Choroid plexus epithelial cell (primary cell): ENCODE results near the gene ADAMTS17.

Source experiments
- DNase-seq: peaks from one replicate; pipeline ENCODE4 v3.0.0-alpha.2; 2010; ENCODE audit warnings: low read depth
- H3K4me3 ChIP-seq: 2 replicates; pipeline ENCODE4 v1.5.1; 2011; ENCODE audit warnings: low read depth, mild to moderate bottlenecking, control low read depth, low read length, moderate library complexity
- TF ChIP-seq, protein P1 (sequence below): conservative IDR thresholded peaks from 2 replicates; pipeline ENCODE4 v1.5.1; 2011; ENCODE audit warnings: low read depth, mild to moderate bottlenecking, control low read depth, inconsistent platforms, low read length, moderate library complexity

ADAMTS17 gene

DNA sequence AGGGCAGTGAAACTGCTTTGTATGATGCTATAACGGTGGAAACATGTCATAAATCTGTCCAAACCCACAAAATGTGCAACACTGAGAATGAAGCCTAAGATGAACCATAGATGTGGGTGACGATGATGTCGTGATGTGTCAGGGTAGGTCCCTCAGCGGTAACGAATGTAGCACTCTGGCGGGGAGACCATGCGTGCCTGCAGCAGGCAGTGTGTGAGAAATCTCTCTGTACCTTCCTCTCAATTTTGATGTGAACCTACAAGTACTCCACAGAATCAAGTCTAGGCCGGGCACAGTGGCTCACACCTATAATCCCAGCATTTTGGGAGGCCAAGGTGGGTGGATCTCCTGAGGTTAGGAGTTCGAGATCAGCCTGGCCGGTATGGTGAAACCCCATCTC is 340.4 kb downstream of the ADAMTS17 start:
- no peak overlapping the region for H3K4me3 ChIP-seq
- no peak for DNase-seq

DNA sequence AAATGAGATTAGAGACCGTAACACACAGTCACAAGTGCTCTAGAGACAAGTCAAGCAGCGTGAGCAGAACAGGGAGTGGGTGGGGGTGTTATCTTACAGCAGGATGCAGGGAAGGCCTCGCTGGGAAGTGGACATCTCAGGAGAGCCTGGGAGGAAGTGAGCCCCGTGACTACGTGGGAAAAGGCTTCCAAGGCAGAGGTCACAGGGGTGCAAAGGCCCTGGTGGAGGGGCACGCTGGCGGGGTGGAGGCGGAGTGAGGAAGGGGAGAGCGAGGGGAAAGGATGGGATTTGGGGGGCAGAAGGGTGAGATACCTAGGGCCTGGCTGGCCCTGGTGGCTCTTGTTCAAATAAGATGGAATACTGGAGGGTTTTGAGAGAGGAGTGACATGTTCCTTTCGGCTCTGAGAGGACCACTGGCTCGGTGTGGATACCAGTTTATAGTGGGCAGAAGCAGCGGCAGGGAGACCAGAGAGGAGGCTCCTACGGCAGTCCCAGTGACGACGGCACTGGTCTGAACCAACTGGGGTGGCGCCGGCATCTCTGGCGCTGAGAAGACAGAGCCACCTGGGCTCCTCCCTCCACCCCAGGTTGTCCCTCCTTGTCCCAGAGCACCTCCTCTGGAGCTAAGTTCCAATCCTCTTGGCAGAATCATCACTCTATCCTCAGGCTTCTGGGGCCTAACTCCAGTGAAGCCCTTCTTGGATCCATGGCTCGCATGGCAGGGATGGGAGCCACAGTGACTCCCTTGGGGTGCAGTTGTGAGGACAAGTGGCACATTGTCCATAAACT is 342.3 kb downstream of the ADAMTS17 start:
- TF ChIP-seq, protein P1, sequence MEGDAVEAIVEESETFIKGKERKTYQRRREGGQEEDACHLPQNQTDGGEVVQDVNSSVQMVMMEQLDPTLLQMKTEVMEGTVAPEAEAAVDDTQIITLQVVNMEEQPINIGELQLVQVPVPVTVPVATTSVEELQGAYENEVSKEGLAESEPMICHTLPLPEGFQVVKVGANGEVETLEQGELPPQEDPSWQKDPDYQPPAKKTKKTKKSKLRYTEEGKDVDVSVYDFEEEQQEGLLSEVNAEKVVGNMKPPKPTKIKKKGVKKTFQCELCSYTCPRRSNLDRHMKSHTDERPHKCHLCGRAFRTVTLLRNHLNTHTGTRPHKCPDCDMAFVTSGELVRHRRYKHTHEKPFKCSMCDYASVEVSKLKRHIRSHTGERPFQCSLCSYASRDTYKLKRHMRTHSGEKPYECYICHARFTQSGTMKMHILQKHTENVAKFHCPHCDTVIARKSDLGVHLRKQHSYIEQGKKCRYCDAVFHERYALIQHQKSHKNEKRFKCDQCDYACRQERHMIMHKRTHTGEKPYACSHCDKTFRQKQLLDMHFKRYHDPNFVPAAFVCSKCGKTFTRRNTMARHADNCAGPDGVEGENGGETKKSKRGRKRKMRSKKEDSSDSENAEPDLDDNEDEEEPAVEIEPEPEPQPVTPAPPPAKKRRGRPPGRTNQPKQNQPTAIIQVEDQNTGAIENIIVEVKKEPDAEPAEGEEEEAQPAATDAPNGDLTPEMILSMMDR: no peak
- no peak overlapping the region for H3K4me3 ChIP-seq
- DNase-seq: no peak

More for the DNA sequence above, 340.4 kb downstream of the ADAMTS17 start:
- TF ChIP-seq, protein P1: no peak

DNA sequence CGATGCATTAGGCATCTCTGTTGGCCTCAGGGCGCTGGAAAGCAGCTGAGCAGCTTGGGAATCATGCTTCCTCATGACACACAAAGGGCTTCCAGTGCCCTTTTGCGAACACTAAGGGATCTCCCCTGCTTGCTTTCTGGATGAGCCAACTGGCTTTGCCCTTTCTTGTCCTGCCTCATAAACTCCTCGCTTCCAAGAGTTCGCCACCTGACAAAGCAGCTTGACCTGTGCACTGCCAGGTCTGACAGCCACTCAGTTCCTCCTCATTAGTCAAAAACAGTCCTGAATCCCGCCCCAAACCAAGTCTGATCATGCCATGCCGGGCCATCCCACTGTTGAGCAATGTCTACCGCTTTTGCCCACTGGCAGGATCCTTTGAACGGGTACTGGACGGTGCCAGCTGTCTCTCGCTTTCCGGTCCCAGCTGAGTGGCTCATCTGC is 343.1 kb downstream of the ADAMTS17 start:
- TF ChIP-seq, protein P1: no peak
- no peak for DNase-seq
- no peak overlapping the region for H3K4me3 ChIP-seq

GRCh38 chr15:99997112-99997651 is 344.6 kb downstream of the ADAMTS17 start:
- H3K4me3 ChIP-seq: no peak overlapping the region
- DNase-seq: no peak
- TF ChIP-seq, protein P1: no peak

GRCh38 chr15:99996660-99997059 is 345.1 kb downstream of the ADAMTS17 start:
- TF ChIP-seq, protein P1: no peak
- DNase-seq: no peak
- no peak overlapping the region for H3K4me3 ChIP-seq

- TF ChIP-seq, protein P1: no peak
- no peak overlapping the region for H3K4me3 ChIP-seq
- no peak for DNase-seq
Measured at GRCh38 chr15:99995543-99995942, 346.2 kb downstream of the ADAMTS17 start.

DNA sequence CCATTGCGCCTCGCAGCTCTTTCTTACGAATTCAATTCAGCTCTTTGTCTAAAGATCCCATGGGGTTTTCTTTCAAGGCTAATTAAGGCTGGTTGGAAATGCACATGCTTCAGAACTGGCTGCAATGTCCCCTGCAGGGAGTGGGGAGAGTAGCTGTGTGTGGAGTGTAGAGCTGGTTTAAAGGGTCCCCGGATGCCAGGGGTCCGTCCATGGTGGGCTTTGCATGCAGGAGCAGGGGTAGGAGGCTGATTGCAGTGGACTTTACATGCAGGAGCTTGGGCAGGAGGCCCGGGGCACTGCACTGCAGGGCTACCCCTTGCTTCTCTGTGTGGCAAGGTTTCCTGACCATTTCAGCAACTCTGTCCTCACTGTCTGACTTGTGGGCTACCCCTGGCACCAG is 346.9 kb downstream of the ADAMTS17 start:
- no peak overlapping the region for H3K4me3 ChIP-seq
- DNase-seq: no peak
- TF ChIP-seq, protein P1: no peak
